Activated naive CD4-positive, alpha-beta T cell treated with anti-CD3 and anti-CD28 coated beads for 36 hours (primary cell): ENCODE results near the gene FUT4. TPM values are rescaled to one million over a fixed set of nuclear protein-coding genes. Genes with fewer than 3 reads are reported as not detected.

Experiments used
- CTCF ChIA-PET: fragments of 350-600 bp; sonication (Branson Sonifier 250); formaldehyde crosslinking; loops from one replicate; lab custom pipeline; 2021; ENCODE audit warnings: antibody characterized with exemption; lab: Charles Lee
- DNase-seq: peaks from one replicate; pipeline ENCODE4 v3.0.0-alpha.2; 2020
- H3K27ac Mint-ChIP-seq: one replicate; pipeline ENCODE4 v1.8.0; 2021; ENCODE audit warnings: mild to moderate bottlenecking, mixed read lengths
- H3K27me3 Mint-ChIP-seq: one replicate; pipeline ENCODE4 v1.8.0; 2021; ENCODE audit warnings: low read depth, mixed read lengths
- H3K36me3 Mint-ChIP-seq: one replicate; pipeline ENCODE4 v1.8.0; 2021; ENCODE audit warnings: low read depth, mixed read lengths
- H3K4me1 Mint-ChIP-seq: one replicate; pipeline ENCODE4 v1.8.0; 2021; ENCODE audit warnings: low read depth, mixed read lengths
- H3K4me3 Mint-ChIP-seq: one replicate; pipeline ENCODE4 v1.8.0; 2021; ENCODE audit warnings: mild to moderate bottlenecking, moderate library complexity, mixed read lengths
- H3K9me3 Mint-ChIP-seq: one replicate; pipeline ENCODE4 v1.8.0; 2021; ENCODE audit warnings: mixed read lengths
- intact Hi-C: fragments of 100-400 bp; cut with micrococcal nuclease; formaldehyde crosslinking; loops from one replicate; pipeline ENCODE4 v1.15.1; 2023
- total RNA-seq, 2 experiments: library from RNA; stranded (reverse); gene quantifications; one replicate each; pipeline ENCODE4 v1.2.3, GENCODE V29; 2021

The FUT4 gene
- total RNA-seq, 2 experiments from 2014 or later: 2.8 to 2.9 TPM

DNA sequence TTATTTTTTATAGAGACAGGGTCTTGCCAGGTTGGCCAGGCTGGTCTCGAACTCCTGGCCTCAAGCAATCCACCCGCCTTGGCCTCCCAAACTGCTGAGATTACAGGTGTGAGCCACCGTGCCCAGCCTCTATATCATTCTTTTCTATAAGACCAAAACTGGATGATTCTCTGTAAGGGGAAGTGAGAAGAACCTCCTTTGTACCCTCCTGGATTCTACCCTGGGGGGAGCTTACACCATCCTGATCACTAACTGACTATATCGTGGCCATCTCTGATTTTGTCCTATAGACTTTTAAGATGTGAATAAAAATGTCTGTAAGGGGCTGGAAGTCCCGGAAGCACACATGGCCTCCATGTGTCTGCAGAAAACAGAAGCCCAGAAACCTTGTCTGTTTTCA lies 32.6 kb downstream of the FUT4 start:
- DNase-seq: no peak
- CTCF ChIA-PET: interaction anchor here (0.9 kb wide), 1 partner anchor 57 kb away, joined by 3 read pairs; no protein-coding TSS in a partner anchor
- intact Hi-C loops: no loop called here
- no peaks in the 10 kb centered on the region for H3K4me1 Mint-ChIP-seq
- H3K27ac Mint-ChIP-seq: no peak overlapping the region
- no peaks in the 10 kb centered on the region for H3K9me3 Mint-ChIP-seq
- no peak overlapping the region for H3K4me3 Mint-ChIP-seq
- H3K27me3 Mint-ChIP-seq: no peaks in the 10 kb centered on the region
- H3K36me3 Mint-ChIP-seq: no peaks in the 10 kb centered on the region

GRCh38 chr11:94577841-94578240 lies 34.1 kb downstream of the FUT4 start:
- Mint-ChIP-seq H3K9me3 (no peaks in the 10 kb centered on the region), H3K4me3 (no peak overlapping the region), H3K27ac (no peak overlapping the region), H3K36me3 (no peaks in the 10 kb centered on the region), H3K27me3 (no peaks in the 10 kb centered on the region), H3K4me1 (peaks cover 3% of the 10 kb centered on the region)
- no peak for DNase-seq
- intact Hi-C loops: no loop called here
- CTCF ChIA-PET: no interaction called here

DNA sequence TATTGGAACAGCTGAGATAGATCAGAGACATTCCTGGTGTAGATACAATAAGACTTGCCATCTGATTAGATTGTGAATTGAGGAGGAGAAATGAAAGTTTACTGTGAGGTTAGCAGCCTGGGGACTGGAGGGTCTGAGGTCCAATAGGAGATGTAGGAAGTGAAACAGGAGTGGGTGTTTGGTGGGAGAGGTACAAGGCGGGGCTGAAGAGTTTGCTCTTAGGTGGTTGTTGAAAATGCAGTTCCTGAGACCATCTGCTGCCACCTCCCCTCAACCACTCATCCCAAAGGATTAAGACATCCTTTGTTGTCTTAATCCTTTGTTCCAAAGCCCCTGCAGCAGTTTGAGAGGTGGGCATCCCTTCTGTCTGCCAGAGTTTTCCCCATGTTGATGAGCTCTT lies 38.2 kb downstream of the FUT4 start:
- no peak for DNase-seq
- intact Hi-C loops: no loop called here
- Mint-ChIP-seq H3K9me3 (no peaks in the 10 kb centered on the region), H3K36me3 (no peaks in the 10 kb centered on the region), H3K27me3 (no peaks in the 10 kb centered on the region), H3K4me1 (peaks cover 14% of the 10 kb centered on the region), H3K27ac (no peak overlapping the region), H3K4me3 (no peak overlapping the region)
- CTCF ChIA-PET: interaction anchor here (1.5 kb wide), 1 partner anchor 15 kb away, joined by 5 read pairs; no protein-coding TSS in a partner anchor

GRCh38 chr11:94583213-94583865 lies 39.6 kb downstream of the FUT4 start:
- Mint-ChIP-seq H3K4me3 (no peak overlapping the region), H3K36me3 (no peaks in the 10 kb centered on the region), H3K27ac (no peak overlapping the region), H3K4me1 (peaks cover 14% of the 10 kb centered on the region), H3K9me3 (no peaks in the 10 kb centered on the region), H3K27me3 (no peaks in the 10 kb centered on the region)
- intact Hi-C loops: loop anchor here (1.0 kb wide), 1 partner anchor 40 kb away; the partner anchor contains the start of gene FUT4
- CTCF ChIA-PET: interaction anchor here (1.4 kb wide), 1 partner anchor 67 kb away, joined by 4 read pairs; no protein-coding TSS in a partner anchor
- DNase-seq: no peak

DNA sequence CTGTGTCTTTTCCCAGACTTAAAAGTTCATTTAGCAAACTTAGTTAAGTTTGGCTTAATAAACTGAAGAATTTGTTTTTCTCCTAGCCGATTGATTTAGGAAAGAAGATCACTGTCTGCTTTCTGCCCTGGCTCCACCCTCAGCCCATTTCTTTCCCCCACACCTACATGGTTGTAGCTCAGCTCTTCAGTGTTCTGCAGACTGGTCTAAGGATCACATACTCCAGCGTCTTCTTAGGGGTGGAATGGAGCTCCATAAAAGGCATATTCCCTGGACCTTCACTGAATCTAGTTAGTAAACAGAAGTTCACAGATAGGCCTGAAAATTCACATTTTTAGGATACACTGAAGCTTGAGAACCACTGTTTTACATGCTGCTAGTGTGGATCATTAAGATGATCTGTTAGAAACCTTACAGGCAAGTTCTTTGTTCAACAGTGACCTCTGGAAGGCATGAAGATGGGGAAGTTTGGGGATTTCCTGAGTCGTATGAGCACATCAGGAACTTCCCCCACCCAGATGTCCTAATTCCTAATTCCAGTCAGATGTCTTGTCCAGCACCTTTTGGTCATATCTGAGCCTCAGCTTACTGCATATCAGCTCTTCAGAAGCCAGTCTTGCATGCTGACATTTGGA lies 40.3 kb downstream of the FUT4 start:
- CTCF ChIA-PET: interaction anchor here (0.7 to 1.4 kb wide), 2 partner anchors 60 to 67 kb away, joined by 4 read pairs; no protein-coding TSS in a partner anchor
- intact Hi-C loops: loop anchor here (1.0 kb wide), 1 partner anchor 41 kb away; the partner anchor contains the start of gene FUT4
- H3K4me1 Mint-ChIP-seq: peaks cover 14% of the 10 kb centered on the region
- no peaks in the 10 kb centered on the region for H3K27me3 Mint-ChIP-seq
- DNase-seq: no peak
- H3K27ac Mint-ChIP-seq: no peak overlapping the region
- H3K36me3 Mint-ChIP-seq: no peaks in the 10 kb centered on the region
- no peaks in the 10 kb centered on the region for H3K9me3 Mint-ChIP-seq
- no peak overlapping the region for H3K4me3 Mint-ChIP-seq

DNA sequence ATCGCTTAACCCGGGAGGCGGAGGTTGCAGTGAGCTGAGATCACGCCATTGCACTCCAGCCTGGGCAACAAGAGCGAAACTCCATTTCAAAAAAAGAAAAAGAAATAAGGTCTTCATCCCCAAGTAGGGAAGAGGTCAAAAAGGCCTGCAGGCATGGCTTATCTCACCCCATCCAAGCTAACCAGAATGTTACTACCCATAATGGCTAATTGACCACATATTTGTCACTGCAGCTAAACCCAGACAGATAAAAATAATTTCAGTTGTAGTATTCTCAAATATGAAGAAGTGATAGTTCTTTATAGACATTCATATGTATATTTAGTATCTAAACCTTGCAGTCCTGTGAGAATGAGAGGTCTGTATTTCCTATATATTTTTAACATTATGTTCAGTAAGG lies 41.3 kb downstream of the FUT4 start:
- no peaks in the 10 kb centered on the region for H3K36me3 Mint-ChIP-seq
- no peak overlapping the region for H3K27ac Mint-ChIP-seq
- intact Hi-C loops: no loop called here
- CTCF ChIA-PET: no interaction called here
- no peak for DNase-seq
- H3K27me3 Mint-ChIP-seq: no peaks in the 10 kb centered on the region
- no peaks in the 10 kb centered on the region for H3K9me3 Mint-ChIP-seq
- no peak overlapping the region for H3K4me3 Mint-ChIP-seq
- peaks cover 14% of the 10 kb centered on the region for H3K4me1 Mint-ChIP-seq

- Mint-ChIP-seq H3K36me3 (no peaks in the 10 kb centered on the region), H3K4me1 (peaks cover 14% of the 10 kb centered on the region), H3K9me3 (no peaks in the 10 kb centered on the region), H3K27ac (no peak overlapping the region), H3K27me3 (no peaks in the 10 kb centered on the region), H3K4me3 (no peak overlapping the region)
- intact Hi-C loops: no loop called here
- CTCF ChIA-PET: interaction anchor here (0.6 kb wide), 1 partner anchor 188 kb away, joined by 4 read pairs; no protein-coding TSS in a partner anchor
- DNase-seq: no peak
These were observed 41.7 kb downstream of the FUT4 start for GRCh38 chr11:94585399-94585798.

- Mint-ChIP-seq H3K9me3 (no peaks in the 10 kb centered on the region), H3K4me1 (peaks cover 14% of the 10 kb centered on the region), H3K36me3 (no peaks in the 10 kb centered on the region), H3K27me3 (no peaks in the 10 kb centered on the region), H3K27ac (no peak overlapping the region), H3K4me3 (no peak overlapping the region)
- CTCF ChIA-PET: interaction anchor here (1.2 kb wide), 1 partner anchor 16 kb away, joined by 4 read pairs; no protein-coding TSS in a partner anchor
- intact Hi-C loops: no loop called here
- no peak for DNase-seq
These were observed 42.8 kb downstream of the FUT4 start for GRCh38 chr11:94586546-94586945.

DNA sequence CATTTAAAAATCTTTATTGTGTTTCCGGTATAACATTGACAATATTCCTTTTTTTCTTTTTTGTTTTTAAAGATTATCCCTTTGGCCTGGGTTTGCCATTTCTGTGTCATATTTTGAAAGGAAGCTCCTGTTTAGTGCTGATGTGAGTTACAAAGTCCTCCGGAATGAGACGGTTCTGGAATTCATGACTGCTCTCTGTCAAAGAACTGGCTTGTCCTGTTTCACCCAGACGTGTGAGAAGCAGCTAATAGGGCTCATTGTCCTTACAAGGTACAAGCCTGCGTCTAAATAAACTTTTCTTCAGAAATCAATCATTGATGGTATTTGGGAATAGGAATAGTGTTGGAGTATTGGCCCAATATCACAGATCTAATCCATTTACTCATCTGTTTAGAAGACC lies 43.3 kb downstream of the FUT4 start:
- intact Hi-C loops: no loop called here
- Mint-ChIP-seq H3K9me3 (no peaks in the 10 kb centered on the region), H3K4me3 (no peak overlapping the region), H3K27me3 (no peaks in the 10 kb centered on the region), H3K36me3 (no peaks in the 10 kb centered on the region), H3K4me1 (peaks cover 10% of the 10 kb centered on the region), H3K27ac (no peak overlapping the region)
- CTCF ChIA-PET: interaction anchor here (1.2 kb wide), 1 partner anchor 16 kb away, joined by 4 read pairs; no protein-coding TSS in a partner anchor
- DNase-seq: no peak

- CTCF ChIA-PET: no interaction called here
- peaks cover 5% of the 10 kb centered on the region for H3K4me1 Mint-ChIP-seq
- no peak for DNase-seq
- no peaks in the 10 kb centered on the region for H3K27me3 Mint-ChIP-seq
- no peaks in the 10 kb centered on the region for H3K9me3 Mint-ChIP-seq
- intact Hi-C loops: no loop called here
- H3K4me3 Mint-ChIP-seq: no peak overlapping the region
- H3K36me3 Mint-ChIP-seq: no peaks in the 10 kb centered on the region
- no peak overlapping the region for H3K27ac Mint-ChIP-seq
These were observed 44.7 kb downstream of the FUT4 start for GRCh38 chr11:94588366-94588942.

DNA sequence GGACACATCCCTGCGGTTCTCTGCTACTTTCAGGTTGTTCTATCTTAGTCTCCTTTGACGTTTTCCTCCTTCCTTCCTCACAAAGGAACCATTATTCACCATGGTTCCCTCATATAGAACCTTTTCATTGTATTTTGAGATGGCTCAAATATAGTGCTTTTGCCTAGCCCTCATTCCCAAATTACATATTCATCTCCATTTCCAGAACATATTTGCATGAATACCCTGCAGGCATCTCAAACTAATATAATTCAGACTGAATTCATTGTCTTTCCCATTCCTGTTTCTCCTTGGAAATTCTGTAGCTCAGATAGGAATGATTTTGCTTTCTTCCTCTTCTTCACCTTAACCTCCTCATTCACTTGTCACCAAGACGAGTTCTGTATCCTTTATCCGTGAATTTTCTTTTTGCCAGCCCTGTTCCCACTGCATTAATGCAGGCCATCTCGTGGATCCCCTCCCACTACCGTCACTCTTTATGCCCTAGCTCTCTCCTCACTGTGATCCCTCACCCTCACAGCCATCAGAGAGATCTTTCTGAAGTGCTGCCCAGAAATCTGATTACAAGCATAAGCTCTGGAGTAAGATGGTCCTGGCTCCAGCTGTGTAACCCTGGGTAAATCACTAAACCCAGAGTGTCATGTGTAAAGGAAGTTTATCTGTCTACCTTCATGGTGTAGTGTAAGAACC lies 46.8 kb downstream of the FUT4 start:
- Mint-ChIP-seq H3K36me3 (no peaks in the 10 kb centered on the region), H3K27me3 (no peaks in the 10 kb centered on the region), H3K27ac (no peak overlapping the region), H3K9me3 (no peaks in the 10 kb centered on the region), H3K4me1 (no peaks in the 10 kb centered on the region), H3K4me3 (no peak overlapping the region)
- no peak for DNase-seq
- intact Hi-C loops: no loop called here
- CTCF ChIA-PET: no interaction called here

DNA sequence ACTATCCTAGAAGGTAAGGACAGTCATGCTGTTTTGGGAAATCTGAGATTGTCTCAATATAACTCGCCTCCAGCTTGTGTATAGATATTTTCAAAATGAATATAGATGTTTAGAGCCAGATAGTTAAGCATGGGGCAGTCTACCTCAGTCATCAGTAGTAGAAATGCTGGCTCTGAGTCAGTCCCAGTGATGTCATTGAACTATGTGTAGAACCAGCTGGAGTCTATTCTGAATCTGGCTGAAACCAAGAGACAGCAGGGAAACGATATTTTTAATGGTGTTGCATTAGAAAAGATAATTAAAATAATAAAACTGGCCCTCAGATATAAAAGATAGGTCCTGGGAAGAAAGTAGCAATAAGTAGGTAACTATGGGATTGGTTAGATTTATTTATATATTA lies 49.3 kb downstream of the FUT4 start:
- H3K27ac Mint-ChIP-seq: no peak overlapping the region
- no peaks in the 10 kb centered on the region for H3K4me1 Mint-ChIP-seq
- no peak for DNase-seq
- no peak overlapping the region for H3K4me3 Mint-ChIP-seq
- CTCF ChIA-PET: interaction anchor here (0.6 kb wide), 1 partner anchor 282 kb away, joined by 8 read pairs; no protein-coding TSS in a partner anchor
- H3K27me3 Mint-ChIP-seq: no peaks in the 10 kb centered on the region
- H3K9me3 Mint-ChIP-seq: no peaks in the 10 kb centered on the region
- no peaks in the 10 kb centered on the region for H3K36me3 Mint-ChIP-seq
- intact Hi-C loops: no loop called here
